Prostate gland (tissue), 2 donors: ENCODE results near the gene ALG12.

Experiments
- CTCF ChIP-seq, 4 experiments: fragments of 200-600 bp in 2 of 4; fragments of 450-650 bp in 2 of 4; sonication (generic) in 2 of 4; IDR thresholded peaks; 1 replicate in 3 of 4; 2 replicates in 1 of 4; pipeline ENCODE4 v1.5.1; 2016 to 2019; ENCODE audit warnings: antibody characterized with exemption in 4 of 4, mild to moderate bottlenecking in 2 of 4, moderate library complexity in 2 of 4
- POLR2A ChIP-seq: fragments of 450-650 bp; IDR thresholded peaks from one replicate; pipeline ENCODE4 v1.6.1; 2016; ENCODE audit warnings: antibody characterized with exemption, mild to moderate bottlenecking
- POLR2AphosphoS5 ChIP-seq: sonication (generic); formaldehyde crosslinking; IDR thresholded peaks from one replicate; pipeline ENCODE4 v1.6.1; 2017; ENCODE audit warnings: antibody characterized with exemption

- TF ChIP-seq CTCF (IDR thresholded peaks at IDR 0.05) (no peak), POLR2AphosphoS5 (no peak), POLR2A (no peak)
These were observed 14.2 kb downstream of the ALG12 start for GRCh38 chr22:49904040-49904369.
